Activated naive CD8-positive, alpha-beta T cell treated with anti-CD3 and anti-CD28 coated beads, Interleukin-2, amount 10 ng/mL, durations not matched to agents 7 days and 5 days (primary cell): Measurements from ENCODE around the gene MEF2A. TPM values are rescaled to one million over a fixed set of nuclear protein-coding genes. Genes with fewer than 3 reads are reported as not detected.
A peak's percentile ranks its signal among the peaks of the same experiment; 100 is the strongest.

Experiments used
- ATAC-seq: fragments of 150-1000 bp; cut with Tn5 transposase; one replicate; pipeline ENCODE4 v1.10.0; 2021; ENCODE audit warnings: low read depth, moderate library complexity
- POLR2A ChIA-PET: fragments of 350-600 bp; sonication (Branson Sonifier 250); formaldehyde crosslinking; loops from one replicate; lab custom pipeline; 2021; ENCODE audit warnings: antibody characterized with exemption; lab: Charles Lee
- DNase-seq: peaks from one replicate; pipeline ENCODE4 v3.0.0; 2021
- H3K27ac Mint-ChIP-seq: one replicate; pipeline ENCODE4 v1.8.0; 2022; ENCODE audit warnings: mild to moderate bottlenecking, mixed read lengths
- H3K27me3 Mint-ChIP-seq: one replicate; pipeline ENCODE4 v1.8.0; 2022; ENCODE audit warnings: mild to moderate bottlenecking, moderate library complexity, mixed read lengths
- H3K36me3 Mint-ChIP-seq: one replicate; pipeline ENCODE4 v1.8.0; 2021; ENCODE audit warnings: mild to moderate bottlenecking, mixed read lengths
- H3K4me1 Mint-ChIP-seq: one replicate; pipeline ENCODE4 v1.8.0; 2021; ENCODE audit warnings: mixed read lengths
- H3K4me3 Mint-ChIP-seq: one replicate; pipeline ENCODE4 v1.8.0; 2022; ENCODE audit warnings: mild to moderate bottlenecking, moderate library complexity, mixed read lengths
- H3K9me3 Mint-ChIP-seq: one replicate; pipeline ENCODE4 v1.8.0; 2021; ENCODE audit warnings: mixed read lengths
- total RNA-seq, 2 experiments: library from RNA; stranded (reverse); gene quantifications; one replicate each; pipeline ENCODE4 v1.2.3, GENCODE V29; 2021

Gene MEF2A
- total RNA-seq, 2 experiments from 2014 or later, result 29.0 to 31.8 TPM

DNA sequence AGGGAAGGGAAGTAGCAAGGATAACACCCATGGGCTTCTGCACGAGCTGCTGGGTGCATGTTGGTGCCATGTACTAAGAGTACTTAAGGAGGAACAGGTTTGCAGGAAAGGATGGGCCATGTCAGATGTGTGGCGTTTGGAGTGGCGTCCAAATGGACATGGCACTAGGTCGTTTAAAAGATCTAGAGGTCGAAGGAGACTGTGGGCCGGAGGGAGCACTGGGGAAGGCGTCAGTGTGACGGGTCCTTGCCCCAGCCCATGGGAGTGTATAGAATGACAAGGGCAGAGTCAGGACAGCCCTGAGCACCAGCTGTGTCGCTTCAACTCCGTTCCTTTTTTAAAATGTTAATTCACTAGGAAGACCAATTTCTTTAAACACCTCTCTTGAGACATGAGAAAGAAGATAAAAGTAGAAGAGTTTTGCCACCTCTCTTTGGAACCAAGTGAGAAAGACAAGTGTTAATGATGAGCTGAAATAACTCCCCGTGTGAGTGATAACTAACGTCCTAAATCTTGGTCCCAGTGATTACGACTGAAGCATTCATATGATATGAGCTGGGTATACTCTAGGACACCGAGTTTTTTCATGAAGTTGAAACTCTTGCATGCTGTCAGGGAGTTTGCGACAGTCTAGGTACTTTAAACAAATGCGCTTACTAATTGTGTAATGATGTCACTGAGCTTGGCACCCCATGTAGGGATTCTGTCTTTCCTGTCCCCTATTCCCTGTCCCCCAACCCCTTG, 143.6 kb downstream of the MEF2A start:
- no peak for DNase-seq
- H3K9me3 Mint-ChIP-seq, result no peaks in the 10 kb centered on the region

DNA sequence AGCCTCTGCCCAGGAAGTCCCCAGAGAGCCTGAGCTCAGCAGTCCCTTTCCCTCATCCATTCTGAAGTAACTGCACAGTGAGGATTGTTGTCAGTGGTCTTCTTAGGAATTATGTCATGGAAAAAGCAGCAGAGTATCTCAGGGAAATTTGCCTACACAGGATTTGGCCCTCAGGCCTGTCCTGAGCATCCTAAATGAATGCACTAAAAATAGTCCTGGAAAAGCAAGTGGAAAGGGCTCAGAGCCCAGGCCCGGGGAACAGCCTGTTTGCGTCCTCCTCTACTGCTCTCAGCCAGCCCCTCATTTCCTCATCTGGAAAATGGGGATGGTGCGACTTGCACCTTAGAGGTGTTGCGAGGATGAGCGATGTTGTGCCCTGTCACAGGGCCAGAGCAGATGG, 145.8 kb downstream of the MEF2A start:
- Mint-ChIP-seq H3K36me3 (peaks cover 18% of the 10 kb centered on the region), H3K4me3 (no peak overlapping the region), H3K27ac (no peak overlapping the region), H3K27me3 (no peaks in the 10 kb centered on the region), H3K4me1 (peaks cover 23% of the 10 kb centered on the region), H3K9me3 (no peaks in the 10 kb centered on the region)
- POLR2A ChIA-PET, result no interaction called here
- ATAC-seq (no peak), DNase-seq (no peak)

More for the DNA sequence above, 143.6 kb downstream of the MEF2A start:
- no peak for ATAC-seq
- Mint-ChIP-seq H3K27me3 (no peaks in the 10 kb centered on the region), H3K27ac (no peak overlapping the region), H3K36me3 (peaks cover 18% of the 10 kb centered on the region), H3K4me3 (no peak overlapping the region), H3K4me1 (peaks cover 28% of the 10 kb centered on the region)
- POLR2A ChIA-PET, result interaction anchor here (1.1 kb wide), 1 partner anchor 24 kb away, joined by 3 read pairs; the partner anchor contains the start of gene LYSMD4

DNA sequence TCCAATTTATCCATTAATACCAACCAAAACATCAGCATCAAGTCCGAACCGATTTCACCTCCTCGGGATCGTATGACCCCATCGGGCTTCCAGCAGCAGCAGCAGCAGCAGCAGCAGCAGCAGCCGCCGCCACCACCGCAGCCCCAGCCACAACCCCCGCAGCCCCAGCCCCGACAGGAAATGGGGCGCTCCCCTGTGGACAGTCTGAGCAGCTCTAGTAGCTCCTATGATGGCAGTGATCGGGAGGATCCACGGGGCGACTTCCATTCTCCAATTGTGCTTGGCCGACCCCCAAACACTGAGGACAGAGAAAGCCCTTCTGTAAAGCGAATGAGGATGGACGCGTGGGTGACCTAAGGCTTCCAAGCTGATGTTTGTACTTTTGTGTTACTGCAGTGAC, 146.6 kb downstream of the MEF2A start:
- DNase-seq, result no peak
- POLR2A ChIA-PET, result no interaction called here
- no peaks in the 10 kb centered on the region for H3K9me3 Mint-ChIP-seq
- peaks cover 18% of the 10 kb centered on the region for H3K36me3 Mint-ChIP-seq
- peak; percentile 11 for ATAC-seq
- peaks cover 16% of the 10 kb centered on the region for H3K4me1 Mint-ChIP-seq
- no peak overlapping the region for H3K4me3 Mint-ChIP-seq
- no peaks in the 10 kb centered on the region for H3K27me3 Mint-ChIP-seq
- no peak overlapping the region for H3K27ac Mint-ChIP-seq

DNA sequence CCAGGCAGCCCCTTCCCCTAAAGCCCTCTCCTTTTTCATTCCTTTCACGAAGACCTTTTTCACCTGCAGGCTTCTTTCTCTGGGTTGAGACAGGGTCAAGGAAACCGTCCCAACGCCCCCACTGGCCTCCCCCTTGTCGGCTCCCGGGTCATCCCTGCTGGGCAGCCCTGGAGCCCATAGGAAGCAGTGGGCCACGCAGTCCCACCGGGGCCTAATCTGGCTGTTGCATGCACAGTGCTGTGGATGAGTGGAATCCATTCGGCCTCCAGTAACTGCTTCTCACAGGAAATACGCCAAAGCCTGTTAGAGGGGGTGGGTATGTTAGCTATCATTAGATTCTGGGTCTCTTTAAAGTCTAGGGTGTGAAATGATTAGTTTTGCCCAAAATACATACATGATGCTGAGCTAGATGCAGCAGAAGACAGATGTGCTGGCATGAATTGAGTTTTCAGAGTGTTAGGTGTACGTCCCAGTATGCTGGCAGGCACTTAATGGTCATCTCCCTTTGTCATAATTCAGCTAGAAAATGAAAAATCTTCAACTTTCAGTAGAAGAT, 150.8 kb downstream of the MEF2A start:
- no peaks in the 10 kb centered on the region for H3K27me3 Mint-ChIP-seq
- peaks cover 36% of the 10 kb centered on the region for H3K4me1 Mint-ChIP-seq
- no peak overlapping the region for H3K27ac Mint-ChIP-seq
- H3K36me3 Mint-ChIP-seq, result peaks cover 9% of the 10 kb centered on the region
- POLR2A ChIA-PET, result interaction anchor here (1.7 kb wide), 1 partner anchor 16 kb away, joined by 9 read pairs; the partner anchor contains the start of gene LYSMD4
- H3K4me3 Mint-ChIP-seq, result no peak overlapping the region
- DNase-seq, result no peak
- H3K9me3 Mint-ChIP-seq, result no peaks in the 10 kb centered on the region
- no peak for ATAC-seq

DNA sequence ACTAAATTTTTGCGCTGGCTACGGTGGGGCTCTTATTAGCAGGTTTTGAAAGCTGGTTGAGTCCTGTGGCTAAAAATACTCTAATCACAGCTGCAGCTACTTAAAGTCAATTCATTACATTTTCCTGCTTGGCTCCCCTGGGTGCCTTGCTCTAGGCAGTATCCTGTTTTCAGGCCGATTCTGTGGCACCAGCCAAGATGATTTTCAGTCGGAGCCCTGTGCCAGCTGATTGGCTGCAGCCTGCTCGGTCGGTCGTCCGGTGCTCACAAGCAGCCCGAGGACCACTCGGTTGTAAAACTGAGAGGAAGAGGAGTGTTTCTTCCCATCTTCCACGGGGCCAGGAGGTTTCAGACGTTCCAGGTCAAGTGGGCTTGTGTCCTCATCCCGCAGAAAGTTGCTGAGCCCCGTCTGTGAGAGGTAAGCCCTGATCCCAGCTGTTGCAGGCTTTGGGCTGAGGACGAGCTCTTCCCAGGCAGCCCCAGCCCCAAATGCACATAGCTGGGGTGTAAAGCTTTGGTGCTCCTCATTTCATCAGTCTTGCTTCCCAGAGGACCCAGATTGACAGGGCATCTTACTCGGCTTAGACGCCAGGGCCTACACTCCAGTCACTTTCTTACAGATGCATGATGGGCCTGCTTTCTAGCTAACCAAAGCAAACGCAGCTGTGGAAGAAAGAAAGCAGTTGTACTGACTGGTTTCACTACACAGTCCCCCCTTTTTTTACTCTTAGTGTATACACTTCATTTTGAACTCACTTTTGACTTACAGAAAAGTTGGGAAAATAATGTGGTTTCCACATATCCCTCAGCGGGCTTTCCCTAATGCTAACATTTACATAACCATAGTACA, 151.6 kb downstream of the MEF2A start:
- ATAC-seq (no peak), DNase-seq (no peak)
- Mint-ChIP-seq H3K4me1 (peaks cover 34% of the 10 kb centered on the region), H3K9me3 (no peaks in the 10 kb centered on the region), H3K36me3 (peaks cover 11% of the 10 kb centered on the region), H3K27ac (no peak overlapping the region), H3K27me3 (no peaks in the 10 kb centered on the region), H3K4me3 (no peak overlapping the region)
- POLR2A ChIA-PET, result interaction anchor here (1.7 kb wide), 1 partner anchor 16 kb away, joined by 9 read pairs; the partner anchor contains the start of gene LYSMD4

DNA sequence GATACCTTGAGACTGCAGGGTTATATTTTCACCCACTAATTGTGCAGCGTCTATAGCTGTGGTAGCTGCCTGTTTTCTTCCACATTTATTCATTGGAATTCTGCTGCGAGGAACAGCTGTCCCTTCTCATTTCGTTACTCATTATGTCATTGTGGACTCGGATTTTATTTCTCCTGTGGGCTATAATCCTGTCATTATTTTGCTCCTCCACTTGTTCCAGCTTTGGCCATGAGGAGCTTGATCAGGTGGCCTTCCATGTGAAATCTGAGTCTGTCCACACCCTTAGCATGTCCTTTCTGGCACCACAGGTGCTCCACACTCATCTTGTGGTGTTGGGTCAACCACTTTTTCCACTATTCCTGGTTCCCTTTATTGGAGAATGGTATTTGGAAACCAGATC, 152.6 kb downstream of the MEF2A start:
- no peaks in the 10 kb centered on the region for H3K9me3 Mint-ChIP-seq
- POLR2A ChIA-PET, result interaction anchor here (1.1 kb wide), 1 partner anchor 15 kb away, joined by 4 read pairs; the partner anchor contains the start of gene LYSMD4
- H3K36me3 Mint-ChIP-seq, result peaks cover 8% of the 10 kb centered on the region
- ATAC-seq, result no peak
- peaks cover 32% of the 10 kb centered on the region for H3K4me1 Mint-ChIP-seq
- no peak overlapping the region for H3K4me3 Mint-ChIP-seq
- no peak overlapping the region for H3K27ac Mint-ChIP-seq
- H3K27me3 Mint-ChIP-seq, result no peaks in the 10 kb centered on the region
- DNase-seq, result no peak

DNA sequence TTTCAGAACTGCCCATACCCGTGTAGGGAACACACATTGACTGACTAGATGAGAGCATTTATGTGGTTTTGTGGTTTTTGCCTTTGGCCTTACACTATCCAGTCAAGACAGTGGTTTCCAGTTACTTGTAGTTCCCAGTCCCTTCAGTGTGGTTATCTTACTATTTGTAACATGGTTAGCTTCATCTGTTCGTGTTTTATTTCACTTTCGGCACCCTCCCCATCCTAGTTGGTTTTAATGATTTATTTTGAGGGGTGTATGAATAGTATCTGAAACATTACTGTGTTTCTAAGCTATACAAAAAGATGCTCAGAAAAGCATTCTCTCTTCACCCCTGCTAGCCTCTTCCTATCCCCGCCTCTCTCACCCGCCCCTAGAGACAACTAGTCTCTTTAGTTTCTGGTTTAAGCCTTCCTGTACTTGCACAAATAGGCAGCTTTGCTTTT, 153.3 kb downstream of the MEF2A start:
- H3K4me3 Mint-ChIP-seq, result peak overlapping the region; percentile 23
- ATAC-seq (no peak), DNase-seq (no peak)
- POLR2A ChIA-PET, result interaction anchor here (1.1 kb wide), 1 partner anchor 14 kb away, joined by 4 read pairs; the partner anchor contains the start of gene LYSMD4
- peaks cover 8% of the 10 kb centered on the region for H3K36me3 Mint-ChIP-seq
- no peaks in the 10 kb centered on the region for H3K9me3 Mint-ChIP-seq
- peak overlapping the region; percentile 64 for H3K27ac Mint-ChIP-seq
- H3K4me1 Mint-ChIP-seq, result peaks cover 32% of the 10 kb centered on the region
- H3K27me3 Mint-ChIP-seq, result no peaks in the 10 kb centered on the region

DNA sequence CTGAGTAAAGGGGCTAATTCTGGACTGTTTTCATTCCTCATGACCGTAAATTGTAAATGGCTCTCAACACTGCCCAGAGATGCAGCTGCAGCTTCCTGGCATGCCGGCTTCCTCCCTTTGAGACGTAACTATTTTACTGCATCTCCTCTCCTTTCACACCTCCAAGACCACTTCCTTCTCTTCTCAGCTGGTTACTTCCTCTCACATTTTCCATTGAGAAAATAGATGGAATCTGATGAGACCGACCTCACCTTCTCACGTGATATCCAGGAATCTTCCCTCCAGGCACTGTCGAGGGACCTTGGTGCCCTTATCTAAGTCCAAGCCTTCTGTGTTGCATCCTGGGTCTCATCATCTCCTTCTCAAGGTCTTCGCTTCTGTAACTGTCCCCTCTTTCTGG, 154.7 kb downstream of the MEF2A start:
- no peaks in the 10 kb centered on the region for H3K27me3 Mint-ChIP-seq
- DNase-seq, result no peak
- peaks cover 8% of the 10 kb centered on the region for H3K36me3 Mint-ChIP-seq
- peaks cover 32% of the 10 kb centered on the region for H3K4me1 Mint-ChIP-seq
- peak; percentile 55 for ATAC-seq
- peak overlapping the region; percentile 88 for H3K27ac Mint-ChIP-seq
- POLR2A ChIA-PET, result interaction anchor here (1.0 to 1.1 kb wide), 2 partner anchors 13 to 154 kb away, joined by 3 to 4 read pairs; partner anchors contain the start of genes LYSMD4 and MEF2A
- H3K9me3 Mint-ChIP-seq, result no peaks in the 10 kb centered on the region
- peak overlapping the region; percentile 59 for H3K4me3 Mint-ChIP-seq

DNA sequence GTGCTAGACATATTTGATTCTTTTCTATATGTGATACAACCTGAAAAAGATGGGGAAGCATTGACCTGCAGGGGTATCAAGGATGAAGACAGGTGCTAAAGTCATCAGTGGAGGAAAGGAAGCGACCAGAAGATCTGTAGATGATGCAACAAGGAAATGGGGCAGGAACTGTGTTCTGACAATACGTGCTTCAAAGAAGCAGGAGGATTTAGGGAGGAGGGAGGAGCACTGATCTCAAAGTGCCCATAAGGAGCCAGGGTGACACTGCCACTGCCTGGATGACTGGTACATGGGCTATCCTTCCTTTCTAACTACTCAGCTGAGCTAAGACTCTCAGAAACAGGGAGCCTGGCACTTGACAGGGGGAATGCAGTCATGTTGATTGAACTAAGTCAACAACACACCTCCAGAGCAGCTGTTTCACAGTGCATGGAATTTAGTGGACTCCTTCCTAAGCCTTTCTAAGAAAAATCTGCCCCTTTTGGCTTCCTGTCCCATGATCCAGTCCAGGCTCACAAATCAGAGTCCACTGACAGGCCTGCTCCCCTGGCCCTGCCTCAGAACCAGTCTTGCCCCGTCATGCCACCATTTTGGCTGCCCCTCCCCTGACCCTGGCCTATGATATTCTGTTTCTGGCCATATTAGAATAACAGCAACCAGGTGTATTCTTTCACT, 155.5 kb downstream of the MEF2A start:
- peak overlapping the region; percentile 59 for H3K4me3 Mint-ChIP-seq
- peaks cover 8% of the 10 kb centered on the region for H3K36me3 Mint-ChIP-seq
- ATAC-seq (peak; percentile 55), DNase-seq (no peak)
- peaks cover 32% of the 10 kb centered on the region for H3K4me1 Mint-ChIP-seq
- POLR2A ChIA-PET, result interaction anchor here (1.0 to 1.6 kb wide), 3 partner anchors 12 to 470 kb away, joined by 3 to 4 read pairs (median 3); partner anchors contain the start of genes LRRC28, LYSMD4 and MEF2A
- H3K9me3 Mint-ChIP-seq, result no peaks in the 10 kb centered on the region
- H3K27me3 Mint-ChIP-seq, result no peaks in the 10 kb centered on the region
- H3K27ac Mint-ChIP-seq, result peak overlapping the region; percentile 88

DNA sequence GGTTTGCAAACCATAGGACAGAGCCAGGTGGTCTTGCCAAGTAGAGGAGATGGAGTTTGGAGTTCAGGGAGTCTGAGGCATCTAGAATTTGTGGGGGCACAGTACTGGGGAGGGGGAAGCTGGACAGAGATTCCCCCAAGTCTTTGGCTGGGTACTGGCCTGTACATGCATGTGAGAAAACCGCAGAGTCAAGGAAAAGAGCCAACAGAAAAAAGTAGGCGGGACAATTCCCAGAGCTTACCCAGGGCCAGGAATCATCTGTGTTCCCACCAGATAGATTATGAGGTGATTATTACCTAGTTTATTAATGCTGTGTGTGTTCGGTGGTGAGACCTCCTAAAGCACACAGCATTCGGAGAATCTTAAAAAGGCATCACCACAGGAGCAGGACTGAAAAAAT, 156.1 kb downstream of the MEF2A start:
- no peak overlapping the region for H3K4me3 Mint-ChIP-seq
- ATAC-seq, result no peak
- H3K4me1 Mint-ChIP-seq, result peaks cover 32% of the 10 kb centered on the region
- H3K27me3 Mint-ChIP-seq, result no peaks in the 10 kb centered on the region
- peak overlapping the region; percentile 88 for H3K27ac Mint-ChIP-seq
- DNase-seq, result no peak
- POLR2A ChIA-PET, result interaction anchor here (1.1 to 1.6 kb wide), 2 partner anchors 11 to 470 kb away, joined by 3 to 4 read pairs; partner anchors contain the start of genes LRRC28 and LYSMD4
- peaks cover 8% of the 10 kb centered on the region for H3K36me3 Mint-ChIP-seq
- H3K9me3 Mint-ChIP-seq, result no peaks in the 10 kb centered on the region

DNA sequence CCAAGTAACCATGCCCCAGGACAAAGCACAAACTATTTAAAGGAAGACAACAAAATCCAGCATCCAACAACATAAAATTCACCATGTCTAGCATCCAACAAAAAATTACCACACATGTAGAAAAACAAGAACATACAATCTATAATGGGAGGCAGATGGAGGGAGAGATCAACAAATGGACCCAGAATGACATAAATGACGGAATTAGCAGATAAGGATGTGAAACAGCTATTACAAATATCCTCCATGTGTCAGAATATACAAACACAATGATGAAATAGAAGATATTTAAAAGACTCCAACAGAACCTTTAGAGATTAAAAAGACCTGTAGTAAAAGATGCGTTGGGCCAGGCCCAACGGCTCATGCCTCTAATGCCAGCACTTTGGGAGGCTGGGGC, 156.6 kb downstream of the MEF2A start:
- DNase-seq (no peak), ATAC-seq (no peak)
- Mint-ChIP-seq H3K27ac (no peak overlapping the region), H3K4me3 (no peak overlapping the region), H3K36me3 (peaks cover 8% of the 10 kb centered on the region), H3K4me1 (peaks cover 32% of the 10 kb centered on the region), H3K27me3 (no peaks in the 10 kb centered on the region), H3K9me3 (no peaks in the 10 kb centered on the region)
- POLR2A ChIA-PET, result interaction anchor here (1.6 kb wide), 1 partner anchor 471 kb away, joined by 3 read pairs; the partner anchor contains the start of gene LRRC28

DNA sequence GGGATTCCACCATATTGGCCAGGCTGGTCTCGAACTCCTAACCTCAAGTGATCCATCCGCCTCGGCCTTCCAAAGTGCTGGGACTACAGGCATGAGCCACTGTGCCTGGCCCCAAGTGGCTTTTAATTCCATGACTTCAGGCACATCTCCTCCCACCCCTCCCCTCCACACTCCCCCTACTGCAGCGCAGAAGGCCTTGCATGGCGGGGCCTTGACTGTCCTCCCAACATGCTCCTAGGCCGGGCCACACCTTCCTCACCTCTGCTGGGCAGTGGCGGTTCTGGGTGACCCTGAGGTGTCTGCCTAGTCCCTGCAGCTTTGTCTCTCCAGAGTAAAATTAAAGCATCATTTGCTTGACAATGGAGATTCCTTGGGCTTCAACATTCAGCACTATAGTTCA, 160.5 kb downstream of the MEF2A start:
- Mint-ChIP-seq H3K9me3 (no peaks in the 10 kb centered on the region), H3K27ac (no peak overlapping the region), H3K36me3 (peaks cover 12% of the 10 kb centered on the region), H3K27me3 (no peaks in the 10 kb centered on the region), H3K4me1 (peaks cover 8% of the 10 kb centered on the region), H3K4me3 (no peak overlapping the region)
- POLR2A ChIA-PET, result no interaction called here
- no peak for DNase-seq
- no peak for ATAC-seq
